ENCODE results near the gene PIH1D1.
"Not testable (repeated sequence)": the region's sequence is repeated elsewhere in the genome, so short reads cannot be mapped to it uniquely, and the experiment has no call there.

PIH1D1 gene

GRCh38 chr19:49481020-49481683, 29.5 kb upstream of the PIH1D1 start:
- no peak for DNase-seq (ENCODE audit: low spot score)

GRCh38 chr19:49479975-49480628, 28.5 kb upstream of the PIH1D1 start:
- no peak for DNase-seq (ENCODE audit: low spot score)

GRCh38 chr19:49475995-49476880, 24.6 kb upstream of the PIH1D1 start:
- no peak for DNase-seq (ENCODE audit: low spot score)

- DNase-seq (ENCODE audit: low spot score), result no peak
Observed at GRCh38 chr19:49475191-49475917, 23.7 kb upstream of the PIH1D1 start.

GRCh38 chr19:49474542-49474924, 22.9 kb upstream of the PIH1D1 start:
- DNase-seq (ENCODE audit: low spot score), result no peak

- peak; percentile 92 for DNase-seq (ENCODE audit: low spot score)
Observed at GRCh38 chr19:49473868-49474541, 22.4 kb upstream of the PIH1D1 start, which contains the start of gene FLT3LG. TSS of gene FLT3LG (plus strand) at chr19:49474215. CDS start at chr19:49474640, 425 bp downstream.

GRCh38 chr19:49473501-49473867, 21.9 kb upstream of the PIH1D1 start:
- not testable (repeated sequence) for DNase-seq (ENCODE audit: low spot score)

GRCh38 chr19:49472936-49473335, 21.3 kb upstream of the PIH1D1 start:
- no peak for DNase-seq (ENCODE audit: low spot score)

- DNase-seq (ENCODE audit: low spot score), result no peak
Observed at GRCh38 chr19:49470615-49470978, 19.0 kb upstream of the PIH1D1 start.

GRCh38 chr19:49469828-49470614, 18.4 kb upstream of the PIH1D1 start:
- DNase-seq (ENCODE audit: low spot score), result no peak

GRCh38 chr19:49468746-49469447, 17.3 kb upstream of the PIH1D1 start:
- DNase-seq (ENCODE audit: low spot score), result peak; percentile 46

GRCh38 chr19:49468199-49468598, 16.6 kb upstream of the PIH1D1 start:
- no peak for DNase-seq (ENCODE audit: low spot score)

GRCh38 chr19:49465371-49465770, 13.8 kb upstream of the PIH1D1 start:
- DNase-seq (ENCODE audit: low spot score), result no peak

GRCh38 chr19:49463960-49464740, 12.5 kb upstream of the PIH1D1 start:
- no peak for DNase-seq (ENCODE audit: low spot score)

GRCh38 chr19:49462492-49462891, 10.9 kb upstream of the PIH1D1 start:
- DNase-seq (ENCODE audit: low spot score), result no peak

GRCh38 chr19:49461656-49462055, 10.0 kb upstream of the PIH1D1 start:
- DNase-seq (ENCODE audit: low spot score), result no peak

GRCh38 chr19:49461130-49461529, 9.5 kb upstream of the PIH1D1 start:
- not testable (repeated sequence) for DNase-seq (ENCODE audit: low spot score)

GRCh38 chr19:49459388-49459787, 7.8 kb upstream of the PIH1D1 start:
- DNase-seq (ENCODE audit: low spot score), result no peak

GRCh38 chr19:49458567-49458903, 6.9 kb upstream of the PIH1D1 start:
- DNase-seq (ENCODE audit: low spot score), result no peak

- DNase-seq (ENCODE audit: low spot score), result no peak
Observed at GRCh38 chr19:49456326-49456725, 4.7 kb upstream of the PIH1D1 start.
